D721Med (cell line): ENCODE measurements around the gene CTNNA3.
"Not testable (repeated sequence)": the region's sequence is repeated elsewhere in the genome, so short reads cannot be mapped to it uniquely, and the experiment has no call there.

ENCODE experiments used
- DNase-seq: peaks from one replicate; pipeline ENCODE4 v3.0.0; 2011; ENCODE audit warnings: low spot score; ENCODE audit not compliant: insufficient read length
- FAIRE-seq: peaks from 2 replicates; lab custom pipeline; 2011; peaks lifted over from hg19 to GRCh38; lab: Jason Lieb, UNC
- TF ChIP-seq, protein P1 (sequence below): IDR thresholded peaks from 2 replicates; pipeline ENCODE4 v1.5.1; 2012; ENCODE audit warnings: mild to moderate bottlenecking, control low read depth; ENCODE audit not compliant: insufficient read depth; ENCODE audit errors: missing control alignments

Gene CTNNA3

DNA sequence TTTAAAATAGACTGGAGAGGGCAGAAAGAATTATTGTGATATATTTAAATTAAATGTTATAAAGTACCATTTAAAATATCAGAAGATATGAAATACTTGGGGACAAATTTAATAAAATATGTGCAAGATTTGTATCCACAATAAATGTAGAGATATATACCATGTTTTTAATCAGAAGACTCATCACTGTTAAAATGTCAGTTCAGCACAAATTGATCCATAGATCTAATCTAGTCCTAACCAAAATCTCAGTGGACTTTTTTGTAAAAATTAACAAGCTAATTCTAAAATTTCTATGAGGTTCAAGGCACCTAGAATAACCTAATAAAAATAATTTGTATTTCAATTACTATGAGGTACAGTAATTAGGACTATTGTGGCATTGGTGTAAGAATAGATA, 96.4 kb downstream of the CTNNA3 start:
- TF ChIP-seq, protein P1, sequence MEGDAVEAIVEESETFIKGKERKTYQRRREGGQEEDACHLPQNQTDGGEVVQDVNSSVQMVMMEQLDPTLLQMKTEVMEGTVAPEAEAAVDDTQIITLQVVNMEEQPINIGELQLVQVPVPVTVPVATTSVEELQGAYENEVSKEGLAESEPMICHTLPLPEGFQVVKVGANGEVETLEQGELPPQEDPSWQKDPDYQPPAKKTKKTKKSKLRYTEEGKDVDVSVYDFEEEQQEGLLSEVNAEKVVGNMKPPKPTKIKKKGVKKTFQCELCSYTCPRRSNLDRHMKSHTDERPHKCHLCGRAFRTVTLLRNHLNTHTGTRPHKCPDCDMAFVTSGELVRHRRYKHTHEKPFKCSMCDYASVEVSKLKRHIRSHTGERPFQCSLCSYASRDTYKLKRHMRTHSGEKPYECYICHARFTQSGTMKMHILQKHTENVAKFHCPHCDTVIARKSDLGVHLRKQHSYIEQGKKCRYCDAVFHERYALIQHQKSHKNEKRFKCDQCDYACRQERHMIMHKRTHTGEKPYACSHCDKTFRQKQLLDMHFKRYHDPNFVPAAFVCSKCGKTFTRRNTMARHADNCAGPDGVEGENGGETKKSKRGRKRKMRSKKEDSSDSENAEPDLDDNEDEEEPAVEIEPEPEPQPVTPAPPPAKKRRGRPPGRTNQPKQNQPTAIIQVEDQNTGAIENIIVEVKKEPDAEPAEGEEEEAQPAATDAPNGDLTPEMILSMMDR, result no peak
- no peak for FAIRE-seq
- no peak for DNase-seq

DNA sequence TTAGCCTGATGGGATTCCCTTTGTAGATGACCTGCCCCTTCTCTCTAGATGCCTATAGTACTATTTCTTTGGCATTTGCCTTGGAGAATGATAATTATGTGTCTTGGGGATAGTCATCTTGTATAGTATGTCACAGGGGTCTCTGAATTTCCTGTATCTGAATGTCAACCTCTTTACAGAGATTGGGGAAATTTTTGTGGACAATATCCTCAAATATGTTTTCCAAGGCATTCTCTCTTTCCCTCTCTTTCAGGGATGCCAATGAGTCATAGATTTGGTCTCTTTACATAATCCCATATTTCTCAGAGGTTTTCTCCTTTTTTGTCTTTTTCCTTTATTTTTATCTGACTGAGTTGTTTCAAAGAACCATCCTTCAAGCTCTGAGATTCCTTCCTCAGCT, 99.4 kb downstream of the CTNNA3 start:
- TF ChIP-seq, protein P1, result no peak
- no peak for FAIRE-seq
- no peak for DNase-seq

DNA sequence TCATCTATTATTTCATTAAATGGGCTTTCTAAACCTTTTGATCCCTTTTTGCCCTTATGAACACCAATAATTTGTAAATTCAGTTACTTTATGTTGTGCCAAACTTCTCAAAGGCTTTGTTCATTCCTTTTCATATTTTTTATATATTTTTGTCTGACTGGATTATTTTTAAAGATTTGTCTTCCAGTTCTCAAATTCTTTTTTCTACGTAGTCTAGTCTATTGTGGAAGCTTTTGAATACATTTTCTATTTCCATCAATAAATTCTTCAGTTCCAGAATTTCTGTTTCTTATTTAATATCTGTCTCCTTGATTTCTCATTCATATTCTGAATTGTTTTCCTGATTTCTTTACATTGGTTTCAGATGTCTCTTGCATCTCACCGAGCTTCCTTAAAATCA, 108.2 kb downstream of the CTNNA3 start:
- FAIRE-seq (no peak), DNase-seq (no peak)
- TF ChIP-seq, protein P1, result no peak

DNA sequence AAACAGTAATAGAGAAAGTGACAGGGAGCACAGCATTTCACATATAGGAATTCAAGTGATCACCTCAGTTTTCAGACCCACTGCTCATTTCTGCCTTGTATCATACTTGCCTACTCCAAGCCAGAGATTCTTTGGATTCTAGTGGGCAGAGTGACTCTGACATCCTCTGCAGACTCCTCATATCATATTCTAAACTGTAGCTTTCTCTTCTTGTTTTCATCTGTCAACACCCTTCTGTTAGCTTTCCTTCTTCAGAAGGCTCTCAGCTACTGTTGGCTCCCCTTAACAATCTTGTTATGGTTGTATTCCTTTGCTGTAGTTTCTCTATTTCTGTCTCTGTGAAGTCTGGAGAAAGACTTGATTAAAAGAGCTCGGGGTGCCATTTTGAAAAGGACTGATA, 120.5 kb downstream of the CTNNA3 start:
- TF ChIP-seq, protein P1, result no peak

DNA sequence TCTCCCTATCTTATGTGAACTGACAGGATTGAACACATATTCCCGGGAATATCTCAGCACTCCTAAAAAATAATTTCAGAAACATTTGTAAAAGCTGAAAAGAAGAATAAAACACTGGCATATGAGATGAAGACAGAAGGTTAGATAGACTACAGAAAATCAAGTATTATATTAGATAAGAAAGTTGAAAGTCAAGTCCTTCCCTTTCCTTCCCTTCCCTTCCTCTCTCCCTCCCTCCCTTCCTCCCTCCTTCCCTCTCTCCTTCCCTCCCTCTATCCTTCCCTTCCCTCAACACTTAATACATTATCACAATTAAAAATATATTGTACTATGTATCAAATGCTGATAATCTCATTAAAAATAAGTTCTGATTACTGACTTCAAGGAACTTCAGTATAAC, 122.5 kb downstream of the CTNNA3 start:
- no peak for FAIRE-seq
- no peak for DNase-seq
- TF ChIP-seq, protein P1, result no peak

More for the DNA sequence above, 120.5 kb downstream of the CTNNA3 start:
- DNase-seq, result no peak
- FAIRE-seq, result no peak

DNA sequence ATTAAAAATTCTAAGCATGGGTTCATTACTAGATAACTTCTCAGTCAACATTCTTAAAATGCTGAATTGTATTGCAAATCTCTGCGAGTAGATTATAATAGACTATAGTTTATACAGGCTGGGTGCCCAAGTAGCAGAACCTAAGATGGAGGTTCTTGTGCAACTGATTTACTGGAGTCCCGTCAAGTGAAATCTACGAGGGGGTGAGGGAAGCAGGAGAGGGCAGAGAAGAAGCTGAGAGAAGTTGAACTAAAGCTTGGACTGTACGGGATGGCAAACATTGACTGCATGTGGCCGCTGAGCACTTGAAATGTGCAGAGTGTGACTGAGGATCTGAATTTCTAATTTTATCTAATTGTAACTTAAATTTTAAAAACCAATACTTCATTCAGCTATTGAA, 124.5 kb downstream of the CTNNA3 start:
- TF ChIP-seq, protein P1, result no peak
- no peak for DNase-seq

DNA sequence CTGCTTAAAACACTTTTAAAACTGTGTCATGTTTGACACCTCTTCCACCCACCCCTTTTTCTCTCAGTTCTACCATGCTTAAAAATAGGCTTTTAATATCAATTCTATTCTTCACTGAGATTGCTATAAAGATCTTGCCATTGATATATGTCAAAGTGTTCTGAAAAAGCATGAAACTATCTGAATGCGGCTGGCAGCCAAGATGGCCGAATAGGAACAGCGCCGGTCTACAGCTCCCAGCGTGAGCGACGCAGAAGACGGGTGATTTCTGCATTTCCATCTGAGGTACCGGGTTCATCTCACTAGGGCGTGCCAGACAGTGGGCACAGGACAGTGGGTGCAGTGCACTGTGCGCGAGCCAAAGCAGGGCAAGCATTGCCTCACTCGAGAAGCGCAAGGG, 137.7 kb downstream of the CTNNA3 start:
- not testable (repeated sequence) for FAIRE-seq, DNase-seq

More for the DNA sequence above, 124.5 kb downstream of the CTNNA3 start:
- FAIRE-seq, result no peak

DNA sequence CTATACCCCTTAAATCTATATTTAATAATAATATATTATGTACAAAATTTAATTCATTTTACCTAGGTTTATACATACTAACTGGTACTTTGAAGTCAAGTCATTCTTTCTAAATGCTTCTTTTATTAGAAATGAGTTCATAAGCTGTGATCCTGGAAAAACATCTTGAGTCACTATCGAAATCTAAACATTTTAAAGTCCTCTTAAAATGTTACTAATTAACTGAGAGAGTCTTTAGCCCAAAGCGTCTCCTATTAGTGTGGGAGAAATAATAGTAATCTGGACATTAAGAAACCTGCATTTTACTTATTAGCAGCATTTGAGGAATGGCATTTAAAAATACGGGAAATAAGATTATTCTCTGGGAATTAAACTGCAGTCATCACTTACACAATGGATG, 142.7 kb downstream of the CTNNA3 start:
- TF ChIP-seq, protein P1, result no peak
- no peak for FAIRE-seq
- DNase-seq, result no peak
